ENCODE data around the gene HOXC10.

The HOXC10 gene

DNA sequence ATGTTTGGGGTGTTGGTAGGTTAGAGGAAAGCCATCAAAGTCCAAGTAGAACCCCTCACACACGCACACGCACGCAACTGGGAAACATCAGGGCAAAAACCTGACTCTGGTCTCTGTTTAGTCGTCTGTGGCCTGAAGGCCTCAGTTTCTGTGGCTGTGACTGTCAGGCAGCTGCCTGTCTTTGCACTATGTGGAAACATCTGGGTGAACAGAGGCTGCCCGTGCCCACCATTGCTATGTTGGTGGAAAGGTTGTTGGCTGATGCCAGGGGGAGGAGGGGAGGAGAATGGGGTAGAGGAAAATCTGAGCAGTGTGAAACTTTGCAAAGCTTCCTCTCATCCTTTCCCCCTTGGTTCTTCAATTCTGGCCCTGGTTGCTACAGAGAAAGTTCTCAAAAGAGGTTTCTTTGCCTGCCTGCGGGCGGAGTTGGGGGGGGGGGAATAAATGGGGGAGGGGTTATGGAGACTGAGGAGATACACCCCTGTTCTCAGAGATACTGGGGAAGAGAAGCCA, 7.5 kb downstream of the HOXC10 start:
- DNase-seq (ENCODE audit: low spot score): no peak

DNA sequence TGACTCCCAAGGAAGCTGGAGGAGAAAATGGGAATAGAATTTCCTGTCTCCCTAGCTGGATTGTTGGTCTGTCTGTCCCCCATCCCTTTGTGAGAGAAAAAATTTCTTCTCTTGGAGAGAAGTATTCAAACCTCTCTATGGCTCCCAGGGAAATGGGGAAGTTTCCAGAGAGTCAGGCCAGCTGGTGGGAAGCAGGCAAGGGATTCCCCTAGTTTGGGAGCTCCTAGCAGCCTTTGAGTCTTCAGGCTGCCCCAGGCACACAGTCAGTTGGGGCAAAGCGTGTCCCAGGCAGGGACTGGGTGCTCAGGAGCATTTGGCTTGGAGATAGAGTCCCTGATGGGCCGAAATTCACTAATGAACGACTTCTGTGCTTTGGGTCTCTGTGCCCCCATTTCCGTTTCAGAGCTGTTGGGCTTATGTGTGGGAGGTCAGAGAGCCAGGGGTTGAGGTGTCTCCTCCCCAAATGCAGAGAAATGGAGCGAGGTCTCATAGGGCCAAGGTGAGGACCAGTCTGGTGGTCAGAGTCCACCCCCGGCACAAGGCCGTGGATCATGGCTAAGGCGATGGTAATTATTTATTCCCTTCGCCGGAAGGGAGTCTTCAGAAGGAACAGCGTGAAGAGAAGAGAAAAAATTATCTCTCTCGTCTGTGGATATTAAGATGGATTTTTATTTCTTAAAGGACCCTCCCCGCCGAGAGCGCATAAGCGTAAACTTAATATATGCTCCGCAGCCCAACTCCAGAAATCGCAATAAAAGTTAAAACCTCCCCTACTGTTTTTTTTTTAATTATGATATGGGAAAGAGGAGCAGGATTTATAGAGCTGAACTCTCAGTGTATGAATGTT, 8.4 kb downstream of the HOXC10 start:
- no peak for DNase-seq (ENCODE audit: low spot score)

DNA sequence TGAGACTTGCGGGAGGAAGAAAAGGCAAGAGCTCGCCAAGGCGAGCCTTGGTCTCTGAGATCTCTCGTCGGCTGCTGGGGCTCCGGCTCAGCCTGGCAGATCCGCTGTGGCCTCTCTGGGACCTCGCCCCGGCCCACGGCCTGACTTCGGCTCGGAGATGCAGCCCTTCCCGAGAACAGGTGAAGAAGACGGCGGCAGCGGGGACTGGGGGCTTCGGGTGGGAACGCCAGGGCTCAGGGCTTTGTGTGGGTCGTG, 9.0 kb downstream of the HOXC10 start:
- no peak for DNase-seq (ENCODE audit: low spot score)

DNA sequence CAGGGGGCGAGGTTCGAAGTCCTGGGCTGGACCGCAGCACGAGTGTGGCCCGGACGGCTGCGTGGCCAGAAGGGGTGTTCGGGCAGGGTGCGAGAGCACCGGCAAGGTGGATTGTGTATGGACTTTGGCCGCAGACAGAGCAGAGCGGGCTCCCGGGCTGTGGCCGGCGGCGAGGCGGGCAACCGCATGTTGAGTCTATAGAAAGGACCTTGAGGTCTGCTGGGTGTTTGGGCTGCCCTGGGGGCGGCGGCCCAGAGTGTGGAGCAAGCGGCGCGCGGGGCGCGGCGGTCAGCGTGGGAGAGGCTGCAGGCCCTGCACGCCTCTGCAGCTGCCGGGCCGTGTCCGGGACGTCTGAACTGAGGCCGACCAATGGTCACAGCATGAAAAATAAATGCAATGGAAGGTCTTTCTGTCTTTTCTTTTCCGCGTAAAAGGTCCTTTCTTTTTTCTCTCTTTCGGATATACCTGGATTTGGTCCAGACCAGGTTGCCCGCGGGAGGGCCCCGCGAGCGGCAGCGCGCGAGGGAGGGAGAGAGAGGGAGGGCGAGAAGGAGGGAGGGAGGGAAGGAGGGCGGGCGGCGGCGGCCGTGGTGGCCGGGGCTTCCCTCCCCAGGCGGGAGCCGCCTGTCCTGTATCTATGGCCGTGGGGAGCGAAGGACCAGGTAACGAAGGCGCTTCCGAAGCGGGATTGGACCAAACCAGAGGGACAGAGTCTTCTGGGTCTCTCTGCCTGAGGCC, 9.5 kb downstream of the HOXC10 start:
- no peak for DNase-seq (ENCODE audit: low spot score)

DNA sequence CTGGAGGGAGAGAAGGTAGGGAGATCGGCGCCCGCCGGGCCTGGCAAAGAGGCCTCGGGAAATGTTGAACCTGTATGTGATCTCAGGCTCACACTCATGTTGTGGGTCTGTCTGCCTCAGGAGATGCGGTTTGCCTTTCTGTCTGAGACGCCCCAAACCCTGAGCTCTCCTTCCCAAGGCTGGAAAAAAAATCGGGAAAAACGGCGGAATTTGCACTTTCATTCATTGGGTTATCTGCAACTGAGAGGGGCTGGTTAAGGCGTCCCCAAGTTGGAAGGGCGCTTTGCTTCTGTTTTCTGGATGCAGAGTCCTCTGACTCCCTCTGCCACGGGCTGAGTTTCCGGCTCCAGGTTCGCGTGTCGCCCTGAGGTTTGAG, 10.0 kb downstream of the HOXC10 start:
- DNase-seq (ENCODE audit: low spot score): no peak

DNA sequence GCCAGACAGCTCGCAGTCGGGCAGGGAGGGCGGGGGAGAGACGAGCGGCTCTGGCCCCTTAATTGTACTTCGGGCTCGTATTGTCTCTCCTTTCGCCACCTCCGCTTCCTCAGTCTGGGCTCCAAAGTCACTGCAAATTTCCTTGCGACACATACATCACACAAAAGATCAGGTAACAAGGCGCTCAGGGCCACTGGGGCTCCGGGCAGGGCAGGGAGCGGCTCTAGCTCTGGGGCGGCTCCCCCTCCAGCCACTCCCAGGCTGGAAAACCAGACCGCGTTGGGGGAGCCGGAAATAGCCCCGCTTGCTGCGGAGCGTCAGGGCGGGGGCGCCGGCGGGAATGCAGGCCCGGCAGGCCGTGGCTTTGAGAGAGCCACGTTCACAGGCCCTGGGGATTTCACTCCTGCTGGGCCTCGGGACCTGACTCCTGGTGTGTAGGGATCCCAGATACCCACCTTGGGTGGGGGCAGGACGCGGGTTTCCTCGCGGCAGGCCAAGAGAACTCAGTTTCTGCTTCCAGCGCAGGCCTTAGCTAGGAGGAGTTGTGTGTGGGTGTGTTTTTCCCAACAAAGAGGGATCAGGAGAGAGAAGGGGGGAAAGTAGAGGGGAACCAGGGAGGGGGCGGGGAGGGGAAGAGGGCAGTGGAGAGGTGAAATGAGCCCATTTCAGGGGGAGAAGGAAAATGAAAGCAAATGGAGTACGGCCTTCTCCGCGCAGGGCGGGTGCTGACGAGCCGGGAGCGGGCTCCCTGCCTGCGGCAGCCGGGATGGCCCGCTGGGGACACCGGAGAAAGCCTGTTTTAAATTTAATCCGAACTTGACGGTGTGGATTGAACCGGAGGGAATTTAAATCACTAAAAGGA, 10.7 kb downstream of the HOXC10 start:
- peak; percentile 83 for DNase-seq (ENCODE audit: low spot score)

DNA sequence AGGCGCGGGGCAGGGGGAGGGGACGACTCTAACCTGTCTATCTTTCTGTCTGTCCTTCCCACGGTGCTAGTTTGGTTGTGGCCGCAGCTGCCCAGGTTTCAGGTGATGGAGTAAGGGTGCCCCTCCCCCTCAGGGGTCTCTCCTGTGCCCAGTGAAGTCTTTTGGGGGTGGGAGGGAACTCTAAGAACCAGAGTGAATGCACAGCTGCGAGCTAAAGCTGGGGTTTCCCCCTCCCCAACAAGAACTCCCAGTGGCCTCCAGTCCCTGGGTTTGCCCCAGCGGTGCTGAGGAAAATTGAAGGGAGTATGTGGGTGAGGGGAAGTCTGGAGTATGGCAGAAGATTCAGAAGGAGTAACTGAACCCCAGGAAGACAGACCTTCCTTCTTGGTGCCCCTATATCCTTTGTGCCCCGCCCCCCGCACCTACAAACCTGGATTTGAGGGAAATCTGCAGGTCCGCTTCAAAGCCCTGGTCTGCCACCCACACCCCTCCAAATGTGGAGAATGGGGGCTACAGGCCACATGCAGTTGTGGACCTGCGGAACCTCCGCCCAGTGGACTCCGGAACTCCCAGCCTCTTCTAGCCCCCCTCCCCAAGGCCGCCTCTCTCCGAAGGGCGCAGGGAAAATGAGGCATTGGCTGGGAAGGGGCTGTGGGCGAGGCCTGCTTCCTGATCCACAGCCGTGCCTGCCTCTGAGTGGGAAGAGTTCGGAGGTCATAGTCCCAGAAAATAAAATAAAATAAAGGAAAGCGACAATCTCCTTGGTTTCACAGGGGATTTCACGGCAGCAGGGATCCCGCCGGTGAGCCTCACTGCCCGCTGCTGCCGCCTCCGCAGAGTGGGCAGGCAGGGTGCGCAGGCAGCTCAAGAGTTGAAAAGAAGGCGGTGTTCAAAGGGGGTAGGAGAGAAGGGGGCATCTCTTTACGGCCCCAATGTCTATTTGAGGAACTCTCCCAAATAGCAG, 11.6 kb downstream of the HOXC10 start:
- no peak for DNase-seq (ENCODE audit: low spot score)

DNA sequence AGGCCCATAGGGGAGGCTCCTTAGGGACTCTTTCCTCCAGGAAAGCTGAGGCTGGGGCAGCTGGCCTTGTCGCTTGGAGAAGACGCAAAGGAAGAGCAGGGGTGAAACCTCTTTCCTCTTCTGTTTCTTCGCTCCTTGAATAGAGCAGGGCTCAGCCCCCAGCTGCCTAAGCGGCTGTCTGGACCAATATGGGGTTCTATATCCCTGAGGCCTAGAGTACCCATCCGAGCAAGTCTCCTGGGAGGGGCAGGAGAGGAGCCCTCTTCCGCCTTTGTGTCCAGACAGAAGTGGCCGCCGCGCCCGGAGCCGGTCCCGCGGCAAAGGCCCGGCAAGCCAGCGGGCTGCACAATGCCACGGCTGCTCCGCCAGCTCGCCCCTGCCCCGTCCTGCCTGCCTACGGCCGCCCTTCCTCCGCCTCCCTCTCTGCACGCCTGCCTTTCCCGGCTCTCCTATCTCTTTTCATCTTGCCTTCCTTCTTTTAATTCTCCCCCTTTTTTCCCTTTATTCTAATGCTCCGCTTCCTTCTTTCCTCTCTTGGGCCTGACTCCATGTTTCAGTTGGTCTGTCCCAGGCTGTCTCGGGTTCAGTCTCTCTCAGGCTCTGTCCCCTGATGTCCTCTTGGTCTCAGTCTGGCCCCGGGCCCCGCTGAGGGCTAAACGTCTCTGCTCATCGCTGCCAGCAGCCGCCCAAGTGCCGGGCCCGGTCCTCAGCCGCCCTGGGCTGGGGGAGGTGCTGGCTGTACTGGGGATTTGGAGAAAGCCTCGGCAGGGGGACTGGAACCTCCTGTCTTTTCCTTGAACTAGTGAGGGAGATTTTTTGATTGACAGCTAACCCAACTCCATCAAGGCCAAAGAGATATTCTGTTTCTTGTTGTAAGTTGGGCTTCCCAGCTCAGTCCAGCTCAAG, 12.5 kb downstream of the HOXC10 start:
- no peak for DNase-seq (ENCODE audit: low spot score)

DNA sequence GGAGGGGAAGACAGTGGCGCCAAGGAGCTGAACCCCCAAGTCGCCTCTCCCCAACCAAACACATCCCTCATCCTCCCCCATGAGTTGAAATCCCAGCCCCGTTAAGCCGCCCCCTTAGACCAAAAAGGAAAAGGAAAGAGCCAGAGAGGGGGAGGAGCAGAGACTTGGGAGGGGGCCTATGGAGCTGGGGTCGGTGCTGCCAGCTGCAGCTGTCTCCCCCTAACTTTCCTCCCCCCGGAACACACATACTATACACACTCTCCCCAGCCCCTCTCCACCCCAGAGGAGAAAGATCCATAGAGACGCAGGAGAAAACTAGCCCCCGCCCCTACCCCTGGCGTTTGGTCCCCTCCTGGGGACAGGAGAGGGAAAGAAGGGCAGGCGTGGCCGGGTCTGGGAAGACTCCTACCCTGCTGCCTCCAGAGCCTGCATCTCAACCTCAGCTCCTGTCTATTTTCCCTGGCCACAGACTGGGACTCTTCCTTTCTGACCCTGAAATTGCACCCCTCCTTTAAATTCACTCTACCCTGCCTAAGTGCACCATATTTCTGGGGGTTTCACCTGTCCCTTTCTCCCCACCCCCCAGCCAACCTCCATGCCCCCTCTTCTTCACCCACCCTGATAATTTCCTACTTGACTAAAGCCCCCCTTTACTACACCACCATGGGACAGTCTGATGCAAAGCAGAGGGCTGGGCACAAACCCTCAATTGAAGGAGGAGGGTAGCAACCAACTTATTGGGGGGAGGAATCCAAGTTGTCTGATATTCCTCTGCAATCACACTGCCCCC, 13.4 kb downstream of the HOXC10 start:
- DNase-seq (ENCODE audit: low spot score): no peak

DNA sequence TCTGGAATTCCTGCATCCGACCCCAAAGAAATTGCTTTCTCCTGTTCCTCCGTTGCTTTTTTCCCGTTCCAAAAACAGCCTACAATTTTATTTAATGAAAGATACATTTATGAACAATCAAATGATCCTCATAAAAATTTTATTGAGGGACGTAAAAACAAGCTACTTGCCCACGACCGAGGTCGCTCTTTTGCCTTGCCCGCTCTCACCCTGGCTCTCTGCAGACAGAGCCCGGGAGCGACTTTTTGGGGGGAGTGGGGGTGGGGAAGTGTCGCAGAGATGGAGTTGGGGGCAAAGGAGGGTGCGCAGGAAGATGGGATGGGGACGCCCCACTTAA, 13.9 kb downstream of the HOXC10 start:
- DNase-seq (ENCODE audit: low spot score): no peak

DNA sequence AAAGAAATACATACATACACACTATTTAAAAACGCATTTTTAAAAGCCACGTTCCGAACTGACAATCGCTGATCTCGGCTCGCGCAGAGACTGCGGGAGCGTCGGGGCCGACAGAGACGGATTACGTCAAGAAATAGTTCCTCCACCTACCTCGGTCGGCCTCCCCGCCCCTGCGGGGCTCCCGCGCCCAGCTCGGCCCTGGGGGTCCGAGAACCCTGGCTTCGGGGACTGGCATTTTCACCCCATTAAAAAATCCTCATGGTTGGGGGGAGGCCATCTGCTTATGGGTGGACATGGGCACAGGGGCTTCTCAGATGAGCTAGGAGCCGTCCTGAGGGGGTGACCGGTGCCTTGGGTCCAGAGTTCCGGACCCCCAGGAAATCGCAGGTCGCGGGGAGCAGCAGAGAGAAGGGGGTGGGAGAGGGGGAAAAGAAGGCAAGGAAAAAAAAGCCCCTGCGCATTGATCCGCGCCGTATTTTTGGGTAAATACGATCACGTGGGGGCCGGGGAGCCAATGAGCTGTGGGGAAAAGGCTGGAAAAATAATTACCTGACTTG, 14.7 kb downstream of the HOXC10 start:
- DNase-seq (ENCODE audit: low spot score): peak; percentile 95

DNA sequence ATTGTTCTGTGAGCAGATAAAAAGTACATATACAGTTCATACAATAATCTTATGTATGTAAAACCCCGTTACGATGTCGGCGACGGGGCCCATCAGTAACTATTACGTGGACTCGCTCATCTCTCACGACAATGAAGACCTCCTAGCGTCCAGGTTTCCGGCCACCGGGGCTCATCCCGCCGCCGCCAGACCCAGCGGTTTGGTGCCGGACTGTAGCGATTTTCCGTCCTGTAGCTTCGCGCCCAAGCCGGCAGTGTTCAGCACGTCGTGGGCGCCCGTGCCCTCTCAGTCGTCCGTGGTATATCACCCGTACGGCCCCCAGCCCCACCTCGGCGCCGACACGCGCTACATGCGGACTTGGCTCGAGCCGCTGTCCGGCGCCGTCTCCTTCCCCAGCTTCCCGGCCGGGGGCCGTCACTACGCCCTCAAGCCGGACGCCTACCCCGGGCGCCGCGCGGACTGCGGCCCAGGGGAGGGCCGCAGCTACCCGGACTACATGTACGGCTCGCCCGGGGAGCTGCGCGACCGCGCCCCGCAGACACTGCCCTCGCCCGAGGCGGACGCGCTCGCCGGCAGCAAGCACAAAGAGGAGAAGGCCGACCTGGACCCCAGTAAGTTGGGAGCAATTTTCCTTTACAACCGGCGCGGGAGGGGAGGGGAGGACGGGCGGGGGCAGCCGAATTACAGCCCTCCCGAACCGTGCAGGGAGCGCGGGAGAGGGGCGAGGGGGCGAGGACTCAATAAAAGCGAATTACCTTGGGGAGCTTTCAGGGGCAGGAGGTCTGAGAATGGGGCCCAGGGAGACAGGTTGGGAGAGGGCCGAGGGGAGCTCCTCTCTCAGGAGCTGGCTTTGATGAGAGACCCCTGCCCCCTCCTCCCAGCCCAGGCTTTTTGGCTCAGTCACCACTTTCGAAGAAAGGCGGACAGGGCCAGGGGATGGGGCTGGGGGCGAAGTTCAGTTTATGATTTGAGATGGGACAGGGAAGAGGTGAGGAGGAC, 15.5 kb downstream of the HOXC10 start, which contains the start of gene HOXC9:
TSS of gene HOXC9 (plus strand) at position 46 of the 999 bp plus-strand sequence. CDS start at position 74, 28 bp downstream.
- no peak for DNase-seq (ENCODE audit: low spot score)

DNA sequence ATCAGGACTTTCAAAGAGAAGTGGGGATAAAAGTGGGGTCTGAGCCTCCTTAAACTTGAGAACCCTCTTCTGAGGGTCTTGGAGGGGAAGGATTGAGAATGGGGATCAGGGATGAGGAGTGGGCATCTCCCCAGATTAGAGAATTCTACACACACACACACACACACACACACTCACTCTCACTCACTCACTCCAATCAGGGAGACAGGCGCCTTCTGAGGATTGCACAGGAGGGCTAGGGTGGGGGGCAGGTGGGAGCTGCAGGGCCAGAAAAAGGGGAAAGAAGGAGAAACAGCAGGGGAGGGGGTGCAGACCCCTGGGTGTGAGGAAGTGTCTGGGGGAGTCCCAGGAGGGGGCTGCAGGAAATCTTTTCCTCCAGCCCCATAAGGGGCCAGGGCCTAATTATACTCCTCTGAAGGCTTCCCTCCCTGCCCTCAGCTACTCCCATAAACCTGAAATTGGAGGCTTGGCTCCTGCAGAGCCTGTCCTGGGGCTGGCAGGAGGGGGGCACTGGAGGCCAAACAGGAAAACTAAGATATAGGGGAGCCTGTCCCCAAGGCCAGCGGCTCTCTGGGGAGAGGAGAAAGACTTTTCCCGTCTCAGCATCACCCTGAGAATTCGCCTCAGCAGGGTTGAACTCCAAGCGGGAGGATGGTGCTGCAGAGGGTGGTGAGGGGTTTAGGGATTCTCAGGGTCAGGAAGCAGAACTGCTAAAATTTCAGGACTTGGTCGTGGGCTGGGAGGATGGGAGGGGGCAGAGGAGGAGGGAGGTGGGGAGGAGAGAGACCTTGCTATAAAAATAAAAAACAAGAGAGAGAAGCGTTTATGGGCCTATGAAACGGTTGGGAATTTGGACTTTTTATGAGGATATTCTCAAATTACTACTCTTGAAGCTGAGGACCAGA, 16.6 kb downstream of the HOXC10 start:
- DNase-seq (ENCODE audit: low spot score): no peak

DNA sequence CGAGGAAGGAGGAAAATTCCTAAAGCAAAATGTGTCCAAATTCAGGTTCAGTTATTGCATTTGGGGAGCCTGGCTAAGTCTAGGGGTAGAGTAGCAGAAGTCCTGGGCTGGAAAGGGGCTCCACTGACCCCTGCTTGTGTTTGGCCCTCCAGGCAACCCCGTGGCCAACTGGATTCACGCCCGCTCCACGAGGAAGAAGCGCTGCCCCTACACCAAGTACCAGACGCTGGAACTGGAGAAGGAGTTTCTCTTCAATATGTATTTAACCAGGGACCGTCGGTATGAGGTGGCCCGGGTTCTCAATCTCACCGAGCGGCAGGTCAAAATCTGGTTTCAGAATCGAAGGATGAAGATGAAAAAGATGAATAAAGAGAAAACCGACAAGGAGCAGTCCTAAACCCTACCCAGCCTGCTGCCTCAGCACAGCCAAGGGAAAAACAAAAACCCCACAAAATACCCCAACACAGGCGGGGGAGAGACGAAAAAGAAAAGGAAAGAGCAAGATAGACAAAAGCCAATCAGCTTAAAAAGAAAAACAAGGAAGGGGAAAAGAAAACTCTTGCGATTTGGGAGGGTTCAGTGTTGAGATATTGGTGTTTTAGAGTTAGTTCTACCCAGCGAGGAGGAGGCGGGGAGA, 17.4 kb downstream of the HOXC10 start:
- no peak for DNase-seq (ENCODE audit: low spot score)

DNA sequence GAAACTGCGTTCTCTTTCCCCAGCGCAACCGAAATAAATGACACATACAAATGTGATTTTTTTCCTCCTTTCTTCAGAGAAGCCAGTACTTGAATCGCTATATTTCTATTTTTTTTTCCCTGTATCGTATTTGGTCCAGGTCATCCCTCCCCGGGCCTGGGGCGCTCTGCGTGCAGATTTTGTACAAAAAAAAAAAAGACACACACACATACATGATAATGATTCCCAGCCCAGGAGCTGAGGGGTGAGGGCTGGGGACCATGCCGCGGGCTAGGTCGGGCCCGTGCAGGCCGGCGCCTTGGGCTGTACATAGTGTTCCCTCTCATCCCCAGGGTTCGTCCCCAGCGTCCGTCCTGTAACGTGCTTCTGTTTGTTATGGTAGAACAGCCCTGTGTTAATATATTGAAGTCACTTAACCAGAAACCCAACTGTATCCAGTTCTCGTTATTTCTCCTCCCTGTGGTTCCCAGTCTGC, 18.0 kb downstream of the HOXC10 start:
- DNase-seq (ENCODE audit: low spot score): no peak

DNA sequence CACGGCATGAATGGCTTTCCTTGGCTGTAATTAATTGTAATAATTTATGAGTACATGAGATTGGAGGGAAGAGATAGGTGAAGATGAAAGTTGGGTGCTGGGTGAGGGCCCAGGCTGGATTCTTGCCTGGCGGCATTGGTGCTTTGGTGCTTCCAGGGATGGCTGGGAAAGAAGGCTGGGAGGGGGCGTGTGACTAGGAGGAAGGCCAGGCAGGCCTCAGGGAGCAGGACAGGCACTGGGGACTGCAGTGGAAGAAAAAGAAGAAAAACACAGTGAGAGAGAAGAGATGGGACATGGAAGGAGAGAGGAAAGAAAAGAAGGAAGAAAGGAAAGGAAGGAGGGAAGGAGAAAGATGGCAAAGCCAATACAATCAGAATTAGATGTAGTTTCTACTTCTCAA, 18.7 kb downstream of the HOXC10 start:
- no peak for DNase-seq (ENCODE audit: low spot score)

All from HuH-7 (cell line).